Middle frontal gyrus (tissue), 1 donor: ENCODE results near the gene C1QTNF4.

ENCODE experiments used
- DNase-seq: peaks from one replicate; pipeline ENCODE4 v3.0.0-alpha.2; 2015; ENCODE audit warnings: low spot score; ENCODE audit errors: extremely low spot score

The C1QTNF4 gene

GRCh38 chr11:47593492-47593933, 698 bp downstream of the C1QTNF4 start:
- DNase-seq = no peak

DNA sequence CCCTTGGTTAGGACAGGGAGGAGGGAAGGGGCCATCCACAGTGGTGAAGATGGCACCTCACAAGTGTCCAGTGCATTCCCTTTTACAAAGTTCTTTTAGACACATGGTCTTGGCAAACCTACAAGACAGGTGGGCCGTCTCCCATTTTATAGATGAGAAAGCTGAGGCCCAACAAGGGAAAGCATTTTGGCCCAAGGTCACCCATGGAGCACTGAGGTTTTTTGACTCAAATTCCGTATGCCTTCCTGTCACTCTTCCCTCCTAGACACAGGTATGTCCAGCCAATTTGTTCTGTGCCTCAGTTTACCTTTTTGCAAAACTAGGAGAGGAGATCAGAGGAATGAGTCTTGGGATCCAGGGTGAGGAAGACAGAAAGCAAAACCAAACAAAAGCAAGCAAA, 1.2 kb downstream of the C1QTNF4 start:
- DNase-seq = no peak

GRCh38 chr11:47592251-47592650, 2.0 kb downstream of the C1QTNF4 start:
- DNase-seq = no peak

DNA sequence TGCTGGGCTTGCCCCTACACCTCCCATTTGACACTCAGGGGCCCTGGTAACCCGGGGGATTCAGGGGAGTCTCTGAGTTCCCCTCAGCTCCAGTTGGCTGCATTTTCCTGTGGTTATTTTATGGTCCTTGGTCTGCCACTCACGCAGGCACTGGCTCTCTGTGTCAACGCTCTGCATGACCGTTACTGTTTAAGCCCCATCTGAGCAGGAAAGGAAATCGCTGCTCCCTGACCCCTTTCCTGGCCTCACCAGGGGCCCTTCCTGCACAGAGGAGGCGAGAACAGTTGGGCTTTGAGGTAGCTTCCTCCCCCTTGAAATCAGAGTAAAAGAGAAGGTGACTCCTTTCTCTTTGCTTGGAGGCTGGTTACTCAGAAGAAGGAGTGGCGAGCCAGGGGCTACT, 2.4 kb downstream of the C1QTNF4 start:
- no peak for DNase-seq

GRCh38 chr11:47589977-47590861, 4.0 kb downstream of the C1QTNF4 start:
- DNase-seq = no peak

DNA sequence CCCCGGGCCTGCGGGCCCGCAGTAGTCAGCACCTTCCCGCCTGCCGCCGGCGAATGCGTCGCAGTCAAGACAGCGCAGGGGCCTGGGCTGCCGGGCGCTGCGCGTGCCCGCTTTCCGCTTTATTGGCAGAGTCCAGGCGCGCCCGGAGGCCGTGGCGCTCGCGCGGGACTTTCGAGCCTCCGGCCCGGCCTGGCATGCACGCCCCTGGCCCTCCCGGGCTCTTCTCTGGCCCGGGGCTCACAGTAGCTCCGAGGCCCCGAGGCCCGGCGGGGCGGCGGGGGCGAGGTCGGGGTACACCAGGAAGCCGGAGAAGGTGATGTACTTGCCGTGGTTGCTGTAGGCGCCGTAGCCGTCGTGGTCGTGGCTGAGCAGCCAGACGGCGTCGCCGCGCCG, 4.6 kb downstream of the C1QTNF4 start:
- DNase-seq = no peak

GRCh38 chr11:47589118-47589517, 5.1 kb downstream of the C1QTNF4 start:
- no peak for DNase-seq

GRCh38 chr11:47587723-47588326, 6.4 kb downstream of the C1QTNF4 start:
- DNase-seq = no peak

DNA sequence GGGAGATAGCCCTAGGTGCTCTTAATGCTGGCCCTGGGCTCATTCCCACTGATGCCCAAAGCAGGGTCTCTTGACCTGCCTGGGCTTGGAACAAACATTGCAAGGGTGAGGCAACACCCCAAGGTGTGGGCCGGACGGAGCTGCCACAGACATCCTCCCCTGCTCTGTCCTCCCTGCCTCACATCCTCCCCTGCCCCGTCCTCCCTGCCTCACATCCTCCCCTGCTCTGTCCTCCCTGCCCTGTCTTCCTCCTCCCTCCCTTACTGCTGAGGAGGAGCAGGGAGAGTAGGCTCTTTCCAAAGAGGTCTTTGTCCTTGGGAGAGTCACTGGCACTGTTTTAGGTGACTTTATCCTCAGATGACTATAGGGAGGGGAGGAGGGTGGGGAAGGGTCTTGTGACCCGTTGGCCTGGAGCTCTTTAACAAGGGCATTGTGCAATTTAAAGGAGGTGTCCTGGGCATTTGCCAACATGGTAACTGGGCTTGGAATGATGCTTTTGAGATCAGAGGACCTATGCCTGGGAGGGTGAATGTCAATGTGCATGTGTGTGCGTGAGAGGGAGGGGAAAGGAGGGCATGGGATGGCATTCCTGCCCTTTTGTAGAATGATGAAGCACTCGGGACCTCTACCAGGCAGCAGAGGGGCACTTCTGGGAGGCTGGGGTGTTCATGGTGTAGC, 7.0 kb downstream of the C1QTNF4 start:
- no peak for DNase-seq

GRCh38 chr11:47586098-47586855, 7.9 kb downstream of the C1QTNF4 start, which contains the start of gene FAM180B:
Gene FAM180B (plus strand): TSS chr11:47586678. CDS start chr11:47586769, 91 bp downstream.
- DNase-seq = no peak

GRCh38 chr11:47583844-47584243, 10.4 kb downstream of the C1QTNF4 start:
- DNase-seq = no peak

- peak; percentile 83 for DNase-seq
Measured at GRCh38 chr11:47578524-47579494, 15.4 kb downstream of the C1QTNF4 start, which contains the start of the genes KBTBD4 and NDUFS3. Gene KBTBD4 (minus strand): TSS chr11:47578970. CDS start chr11:47578951, 19 bp downstream. Gene NDUFS3 (plus strand): TSS chr11:47579074. CDS start chr11:47579092, 18 bp downstream.

GRCh38 chr11:47577460-47578041, 16.7 kb downstream of the C1QTNF4 start:
- DNase-seq = no peak

GRCh38 chr11:47573321-47573720, 20.9 kb downstream of the C1QTNF4 start:
- no peak for DNase-seq

DNA sequence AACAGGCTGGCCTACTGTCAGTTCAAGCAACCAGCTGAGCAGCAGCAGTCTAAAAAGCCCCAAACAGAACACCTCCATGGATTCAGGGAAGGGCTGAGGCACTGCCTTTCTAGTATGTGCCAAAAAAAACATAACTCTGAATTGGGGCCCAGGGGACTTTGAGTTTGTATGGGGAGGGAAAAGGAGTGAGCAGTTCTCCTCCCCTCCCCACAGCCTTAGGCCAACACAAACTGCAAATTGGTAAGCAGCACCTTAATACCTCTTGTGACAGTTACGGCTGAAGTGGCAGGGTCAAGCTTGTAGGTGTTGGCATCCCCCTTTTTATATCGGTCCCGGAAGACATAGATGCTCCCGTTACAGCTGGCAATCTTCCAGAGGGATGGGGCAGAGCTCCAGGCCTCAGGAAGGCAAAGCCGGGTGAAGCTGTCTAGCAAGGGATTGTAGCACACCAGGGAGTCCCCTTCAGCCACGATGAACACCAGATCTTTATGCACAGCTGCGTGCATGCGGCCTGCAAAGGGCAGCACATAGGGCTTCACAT, 21.4 kb downstream of the C1QTNF4 start:
- DNase-seq = no peak

GRCh38 chr11:47571895-47572294, 22.3 kb downstream of the C1QTNF4 start:
- no peak for DNase-seq

GRCh38 chr11:47571357-47571729, 22.9 kb downstream of the C1QTNF4 start:
- DNase-seq = no peak

GRCh38 chr11:47570651-47571356, 23.4 kb downstream of the C1QTNF4 start:
- DNase-seq = no peak

DNA sequence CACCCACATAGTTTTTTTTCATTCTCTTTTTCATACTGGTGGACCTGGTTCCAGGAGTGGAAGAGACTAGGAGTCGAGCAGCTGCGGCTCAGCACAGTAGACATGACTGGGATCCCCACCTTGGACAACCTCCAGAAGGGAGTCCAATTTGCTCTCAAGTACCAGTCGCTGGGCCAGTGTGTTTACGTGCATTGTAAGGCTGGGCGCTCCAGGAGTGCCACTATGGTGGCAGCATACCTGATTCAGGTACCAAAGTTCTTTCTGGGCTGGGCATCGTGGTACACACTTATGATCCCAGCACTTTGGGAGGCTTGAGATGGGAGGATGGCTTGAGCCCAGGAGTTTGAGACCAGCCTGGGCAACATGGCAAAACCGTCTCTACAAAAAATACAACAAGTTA, 24.6 kb downstream of the C1QTNF4 start:
- no peak for DNase-seq
